ENCODE data around the gene SP100. TPM values are rescaled to one million over a fixed set of nuclear protein-coding genes. Genes with fewer than 3 reads are reported as not detected.
A peak's percentile ranks its signal among the peaks of the same experiment; 100 is the strongest.

Gene SP100
- total and polyA plus RNA-seq, 2 of the 13 experiments (the other 11 are each of a cell fraction or from before 2014, with no cell fraction given) = 12.6 to 16.5 TPM

DNA sequence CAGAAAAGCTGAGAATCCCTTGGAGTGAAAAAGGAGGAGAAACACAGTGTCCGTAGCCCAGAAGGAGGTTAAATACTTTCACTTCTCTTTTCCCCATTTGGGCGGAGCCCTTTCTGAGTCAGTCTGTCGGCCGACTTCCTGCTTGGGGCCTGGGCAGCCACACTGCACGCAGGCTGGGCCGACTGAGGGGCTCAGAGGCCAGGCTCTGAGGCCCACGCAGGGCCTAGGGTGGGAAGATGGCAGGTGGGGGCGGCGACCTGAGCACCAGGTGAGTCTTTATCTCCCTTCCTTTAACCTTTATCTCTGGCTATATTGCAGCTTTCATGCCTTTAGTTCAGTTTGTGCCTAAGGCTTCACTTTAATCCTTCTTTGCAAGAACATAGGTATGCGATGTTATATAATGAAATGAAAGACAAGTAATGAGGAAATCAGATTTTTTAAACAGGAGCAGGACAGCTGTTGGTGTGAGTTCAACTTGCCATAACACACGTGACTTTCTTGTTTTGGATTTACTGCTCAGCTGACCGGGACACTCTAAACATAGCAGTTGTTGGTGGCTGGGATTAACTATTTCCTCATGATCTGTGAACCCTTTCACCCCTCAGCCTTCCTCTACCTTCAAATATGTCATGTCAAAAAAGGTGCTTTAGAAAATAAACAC is at the start of gene SP100 (continued):
- TF ChIP-seq KAT8 (CRISPR knock-in tag; IDR thresholded peaks at IDR 0.05) (peak; percentile 94), MTF1 (CRISPR knock-in tag; IDR thresholded peaks at IDR 0.05) (no peak), GTF2F1 (IDR thresholded peaks at IDR 0.05; ENCODE audit: low read length) (no peak), PCBP1 (IDR thresholded peaks at IDR 0.05; ENCODE audit: borderline replicate concordance, low read depth, low read length) (no peak), ZNF546 (CRISPR knock-in tag; conservative IDR thresholded peaks at IDR 0.05) (no peak), ZNF660 (CRISPR knock-in tag; IDR thresholded peaks at IDR 0.05; ENCODE audit: borderline replicate concordance, low read depth) (no peak), PLRG1 (conservative IDR thresholded peaks at IDR 0.05) (no peak), HOXD1 (CRISPR knock-in tag; IDR thresholded peaks at IDR 0.05) (peak; percentile 57; the same call in 1 of the 2 replicates), TEF (CRISPR knock-in tag; IDR thresholded peaks at IDR 0.05) (peak; percentile 71; the same call in 1 of the 2 replicates), SRSF9 (IDR thresholded peaks at IDR 0.05; ENCODE audit: borderline replicate concordance, insufficient read depth, low read depth, low read length, poor library complexity, severe bottlenecking) (no peak), IRF9 (CRISPR knock-in tag; IDR thresholded peaks at IDR 0.05; ENCODE audit: borderline replicate concordance) (0 out of 2 replicates have a peak, but pooled peaks have one; percentile 35), ASH2L (IDR thresholded peaks at IDR 0.05; ENCODE audit: insufficient read length, low read depth, low read length) (peak; percentile 58), MZF1 (CRISPR knock-in tag; IDR thresholded peaks at IDR 0.05; ENCODE audit: borderline replicate concordance) (no peak), CHCHD3 (CRISPR knock-in tag; IDR thresholded peaks at IDR 0.05) (0 out of 2 replicates have a peak, but pooled peaks have one; percentile 39), THAP8 (CRISPR knock-in tag; IDR thresholded peaks at IDR 0.05; ENCODE audit: borderline replicate concordance) (no peak), ZNF639 (CRISPR knock-in tag; conservative IDR thresholded peaks at IDR 0.05) (no peak), ZNF414 (CRISPR knock-in tag; IDR thresholded peaks at IDR 0.05) (no peak), ZNF18 (CRISPR knock-in tag; IDR thresholded peaks at IDR 0.05; ENCODE audit: insufficient replicate concordance) (no peak)
- TF ChIP-seq, protein P1, sequence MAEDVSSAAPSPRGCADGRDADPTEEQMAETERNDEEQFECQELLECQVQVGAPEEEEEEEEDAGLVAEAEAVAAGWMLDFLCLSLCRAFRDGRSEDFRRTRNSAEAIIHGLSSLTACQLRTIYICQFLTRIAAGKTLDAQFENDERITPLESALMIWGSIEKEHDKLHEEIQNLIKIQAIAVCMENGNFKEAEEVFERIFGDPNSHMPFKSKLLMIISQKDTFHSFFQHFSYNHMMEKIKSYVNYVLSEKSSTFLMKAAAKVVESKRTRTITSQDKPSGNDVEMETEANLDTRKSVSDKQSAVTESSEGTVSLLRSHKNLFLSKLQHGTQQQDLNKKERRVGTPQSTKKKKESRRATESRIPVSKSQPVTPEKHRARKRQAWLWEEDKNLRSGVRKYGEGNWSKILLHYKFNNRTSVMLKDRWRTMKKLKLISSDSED (CRISPR knock-in tag; IDR thresholded peaks at IDR 0.05) = no peak
- TF ChIP-seq, protein P2, sequence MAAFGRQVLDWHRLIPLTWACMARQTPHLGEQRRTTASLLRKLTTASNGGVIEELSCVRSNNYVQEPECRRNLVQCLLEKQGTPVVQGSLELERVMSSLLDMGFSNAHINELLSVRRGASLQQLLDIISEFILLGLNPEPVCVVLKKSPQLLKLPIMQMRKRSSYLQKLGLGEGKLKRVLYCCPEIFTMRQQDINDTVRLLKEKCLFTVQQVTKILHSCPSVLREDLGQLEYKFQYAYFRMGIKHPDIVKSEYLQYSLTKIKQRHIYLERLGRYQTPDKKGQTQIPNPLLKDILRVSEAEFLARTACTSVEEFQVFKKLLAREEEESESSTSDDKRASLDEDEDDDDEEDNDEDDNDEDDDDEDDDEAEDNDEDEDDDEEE (CRISPR knock-in tag; IDR thresholded peaks at IDR 0.05) = peak; percentile 77; the same call in 1 of the 2 replicates

All from HepG2 (cell line).